ENCODE measurements around the gene APBB1IP.
A peak's percentile ranks its signal among the peaks of the same experiment; 100 is the strongest.
"Not testable (repeated sequence)": the region's sequence is repeated elsewhere in the genome, so short reads cannot be mapped to it uniquely, and the experiment has no call there.

The APBB1IP gene

DNA sequence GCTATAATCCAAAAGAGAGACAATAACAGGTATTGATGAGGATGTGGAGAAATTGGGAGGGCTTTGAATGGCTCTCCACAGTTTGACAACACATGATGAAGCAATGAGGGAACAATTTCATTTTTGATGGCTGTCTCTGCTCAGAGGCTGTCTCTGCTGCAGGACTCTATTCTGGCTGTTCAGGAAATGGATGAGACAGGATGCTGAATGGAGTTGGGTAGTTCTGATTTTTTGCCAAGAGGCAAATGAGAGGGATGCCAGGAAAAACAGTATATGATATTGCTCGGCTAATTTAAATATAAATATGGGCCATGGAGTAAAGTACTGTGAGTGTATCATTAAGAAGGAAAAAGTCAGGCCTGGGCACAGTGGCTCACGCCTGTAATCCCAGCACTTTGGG lies 16.8 kb downstream of the APBB1IP start:
- no peaks in the 10 kb centered on the region for H3K9me3 Mint-ChIP-seq (ENCODE audit: low read depth)
- peaks cover 77% of the 10 kb centered on the region for H3K4me1 Mint-ChIP-seq (ENCODE audit: low read depth)
- peaks cover 15% of the 10 kb centered on the region for H3K36me3 Mint-ChIP-seq
- H3K27ac Mint-ChIP-seq: peak overlapping the region; percentile 72
- no peak overlapping the region for H3K4me3 Mint-ChIP-seq
- no peaks in the 10 kb centered on the region for H3K27me3 Mint-ChIP-seq

DNA sequence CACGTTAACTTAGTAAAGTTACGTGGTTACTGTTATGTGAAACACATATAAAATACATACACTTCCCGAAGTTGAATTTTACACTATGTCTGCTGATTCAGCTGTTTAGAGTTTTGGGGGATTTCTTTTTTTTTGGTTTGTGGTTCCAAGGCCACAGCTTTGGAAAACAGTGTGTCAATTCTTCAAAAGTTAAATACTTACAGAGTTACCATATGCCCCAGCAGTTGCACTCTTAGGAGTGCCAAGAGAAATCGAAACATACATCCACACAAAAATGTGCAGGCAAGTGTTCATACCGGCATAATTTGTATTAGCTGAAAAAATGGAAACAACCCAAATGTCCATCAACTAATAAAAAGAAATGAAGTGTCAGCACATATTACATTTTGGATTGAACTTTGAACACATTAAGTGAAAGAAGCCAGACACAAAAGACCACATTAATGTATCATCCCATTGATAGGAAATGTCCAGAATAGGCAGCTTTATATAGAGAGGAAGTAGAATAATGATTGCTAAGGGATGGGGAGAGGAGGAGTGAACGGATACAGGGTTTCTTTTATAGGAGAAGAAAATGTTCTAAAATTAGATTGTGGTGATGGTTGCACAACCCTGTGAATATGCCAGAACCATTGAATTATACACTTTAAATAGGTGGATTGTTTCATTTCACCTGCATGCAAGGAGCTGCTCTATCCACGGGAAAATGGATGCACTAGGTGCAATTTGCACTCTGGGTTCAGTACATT lies 17.6 kb downstream of the APBB1IP start:
- peak overlapping the region; percentile 8 for H3K4me3 Mint-ChIP-seq
- H3K4me1 Mint-ChIP-seq (ENCODE audit: low read depth): peaks cover 77% of the 10 kb centered on the region
- H3K27ac Mint-ChIP-seq: peak overlapping the region; percentile 66
- H3K27me3 Mint-ChIP-seq: no peaks in the 10 kb centered on the region
- H3K9me3 Mint-ChIP-seq (ENCODE audit: low read depth): no peaks in the 10 kb centered on the region
- peaks cover 13% of the 10 kb centered on the region for H3K36me3 Mint-ChIP-seq

DNA sequence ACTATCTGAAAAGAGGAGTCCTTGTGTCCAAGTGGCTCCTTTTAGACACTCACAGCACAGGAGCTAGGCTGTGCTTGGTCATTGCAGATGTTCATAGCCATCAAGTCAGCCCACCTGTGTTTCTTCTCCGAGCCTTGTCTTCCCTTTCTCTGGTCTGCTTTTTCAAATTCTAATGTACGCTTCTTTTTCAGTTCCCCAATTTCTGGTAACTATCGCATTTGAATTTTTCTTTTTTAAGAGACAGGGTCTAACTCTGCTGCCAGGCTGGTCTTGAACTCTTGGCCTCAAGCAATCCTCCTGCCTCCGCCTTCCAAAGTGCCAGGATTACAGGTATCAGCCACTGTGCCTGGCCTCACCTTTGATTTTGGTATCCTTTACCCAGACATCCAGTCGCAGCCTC lies 18.9 kb downstream of the APBB1IP start:
- Mint-ChIP-seq H3K4me1 (ENCODE audit: low read depth) (peaks cover 74% of the 10 kb centered on the region), H3K27ac (peak overlapping the region; percentile 82), H3K9me3 (ENCODE audit: low read depth) (no peaks in the 10 kb centered on the region), H3K27me3 (no peaks in the 10 kb centered on the region), H3K36me3 (peaks cover 17% of the 10 kb centered on the region), H3K4me3 (peak overlapping the region; percentile 11)

DNA sequence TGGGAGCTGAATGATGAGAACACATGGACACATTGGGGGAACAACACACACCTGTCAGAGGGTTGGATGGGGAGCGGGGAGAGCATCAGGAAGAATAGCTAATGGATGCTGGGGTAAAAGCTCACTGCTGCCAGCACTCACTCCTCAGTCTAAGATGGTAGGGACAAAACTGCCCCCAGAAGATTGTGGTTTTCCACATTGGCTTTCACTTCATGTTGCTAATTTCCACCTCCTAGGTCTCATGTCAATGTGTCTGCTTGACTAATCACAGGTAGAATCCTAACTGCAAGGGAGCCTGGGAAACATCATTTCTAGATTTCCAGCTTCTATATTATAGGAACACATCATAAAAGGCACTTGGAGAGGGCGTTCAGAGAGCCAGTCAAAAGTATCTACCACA lies 22.6 kb downstream of the APBB1IP start:
- peak overlapping the region; percentile 24 for H3K27ac Mint-ChIP-seq
- no peaks in the 10 kb centered on the region for H3K27me3 Mint-ChIP-seq
- H3K4me1 Mint-ChIP-seq (ENCODE audit: low read depth): peaks cover 78% of the 10 kb centered on the region
- H3K4me3 Mint-ChIP-seq: no peak overlapping the region
- no peaks in the 10 kb centered on the region for H3K9me3 Mint-ChIP-seq (ENCODE audit: low read depth)
- peaks cover 24% of the 10 kb centered on the region for H3K36me3 Mint-ChIP-seq

DNA sequence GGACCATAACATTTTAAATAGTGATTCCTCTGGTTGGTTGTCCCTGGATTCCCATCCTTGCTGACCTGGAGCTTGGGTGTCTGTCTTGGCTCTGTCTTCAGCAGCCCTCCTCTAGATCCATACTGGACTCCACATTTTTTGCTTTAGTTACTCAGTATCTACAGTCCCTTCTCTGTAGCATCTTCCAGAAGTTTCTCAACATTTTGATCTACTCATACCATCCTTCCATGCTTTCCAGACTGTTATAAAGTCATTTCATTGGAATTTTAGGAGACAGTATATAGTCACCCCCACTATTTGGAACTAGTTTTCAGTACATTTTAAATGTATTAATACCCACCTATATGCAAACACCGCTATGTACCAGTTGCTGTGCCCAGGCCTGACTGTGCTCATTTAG lies 25.8 kb downstream of the APBB1IP start:
- Mint-ChIP-seq H3K9me3 (ENCODE audit: low read depth) (no peaks in the 10 kb centered on the region), H3K4me3 (no peak overlapping the region), H3K27ac (peak overlapping the region; percentile 91), H3K36me3 (peaks cover 26% of the 10 kb centered on the region), H3K4me1 (ENCODE audit: low read depth) (peaks cover 83% of the 10 kb centered on the region), H3K27me3 (no peaks in the 10 kb centered on the region)

DNA sequence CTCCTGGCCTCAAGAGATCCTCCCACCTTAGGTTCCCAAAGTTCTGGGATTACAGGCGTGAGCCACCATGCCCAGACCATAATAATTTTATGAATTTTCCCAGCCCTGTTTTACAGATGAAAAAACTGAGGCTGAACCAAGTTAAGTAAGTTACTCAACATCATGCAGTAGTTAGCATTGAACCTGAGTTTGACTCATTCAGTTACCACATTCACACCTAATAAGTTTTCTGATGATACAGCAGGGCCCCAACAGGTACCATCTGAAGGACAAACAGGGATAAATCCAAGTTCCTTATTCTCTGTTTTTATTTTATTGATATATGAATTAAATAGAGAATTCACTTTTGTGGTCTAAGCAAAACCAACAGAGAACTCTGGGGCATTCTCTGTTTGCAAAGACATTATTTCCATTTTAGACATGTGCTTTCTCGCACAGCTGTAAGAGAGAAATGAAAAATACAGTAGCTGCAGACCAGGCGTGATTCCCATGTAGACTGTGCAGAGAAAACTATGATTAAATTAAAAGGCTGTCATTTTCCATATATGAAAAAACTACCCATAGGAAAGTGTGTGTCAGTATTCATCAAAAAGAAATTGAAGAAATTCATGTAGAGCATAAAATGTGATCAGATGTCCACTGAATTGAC lies 26.6 kb downstream of the APBB1IP start:
- Mint-ChIP-seq H3K27ac (peak overlapping the region; percentile 91), H3K9me3 (ENCODE audit: low read depth) (no peaks in the 10 kb centered on the region), H3K4me1 (ENCODE audit: low read depth) (peaks cover 86% of the 10 kb centered on the region), H3K4me3 (no peak overlapping the region), H3K27me3 (no peaks in the 10 kb centered on the region), H3K36me3 (peaks cover 27% of the 10 kb centered on the region)

DNA sequence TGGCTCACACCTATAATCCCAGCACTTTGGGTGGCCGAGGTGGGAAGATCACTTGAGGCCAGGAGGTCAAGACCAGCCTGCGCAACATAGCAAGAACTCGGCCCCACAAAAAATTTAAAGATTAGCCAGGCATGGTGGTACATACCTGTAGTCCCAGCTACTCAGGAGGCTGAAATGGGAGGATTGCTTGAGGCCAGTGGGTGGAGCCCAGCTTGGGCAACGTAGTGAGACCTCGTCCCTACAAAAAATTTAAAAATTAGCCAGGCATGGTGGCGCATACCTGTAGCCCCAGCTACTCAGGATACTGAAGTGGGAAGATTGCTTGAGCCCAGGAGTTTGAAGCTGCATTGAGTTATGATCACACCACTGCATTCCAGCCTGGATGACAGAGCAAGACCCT lies 28.4 kb downstream of the APBB1IP start:
- Mint-ChIP-seq H3K36me3 (peaks cover 30% of the 10 kb centered on the region), H3K27ac (peak overlapping the region; percentile 89)
- not testable (repeated sequence) for H3K4me3 Mint-ChIP-seq

DNA sequence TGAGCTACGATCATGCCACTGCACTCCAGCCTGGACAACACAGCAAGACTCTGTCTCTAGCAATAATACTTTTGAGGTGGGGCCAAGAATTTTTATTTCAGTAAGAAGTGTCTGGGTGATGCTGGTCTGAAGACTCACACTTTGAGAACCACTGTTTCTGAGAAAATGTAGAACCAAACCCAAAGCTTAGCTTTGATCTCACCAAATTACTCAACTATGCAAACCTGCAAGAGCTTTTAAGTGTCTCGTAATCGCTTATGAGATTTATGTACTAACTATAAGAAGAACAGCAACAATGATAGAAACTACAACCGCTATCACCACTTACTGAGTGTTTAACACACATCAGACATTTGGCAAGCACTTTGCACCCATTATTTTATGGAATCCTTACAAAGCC lies 29.5 kb downstream of the APBB1IP start:
- Mint-ChIP-seq H3K4me1 (ENCODE audit: low read depth) (peaks cover 91% of the 10 kb centered on the region), H3K36me3 (peaks cover 26% of the 10 kb centered on the region), H3K27ac (peak overlapping the region; percentile 89), H3K4me3 (peak overlapping the region; percentile 58), H3K9me3 (ENCODE audit: low read depth) (no peaks in the 10 kb centered on the region), H3K27me3 (no peaks in the 10 kb centered on the region)

More for the DNA sequence above, 28.4 kb downstream of the APBB1IP start:
- H3K9me3 Mint-ChIP-seq (ENCODE audit: low read depth); H3K27me3 Mint-ChIP-seq: not testable (repeated sequence)
- peaks cover 91% of the 10 kb centered on the region for H3K4me1 Mint-ChIP-seq (ENCODE audit: low read depth)

DNA sequence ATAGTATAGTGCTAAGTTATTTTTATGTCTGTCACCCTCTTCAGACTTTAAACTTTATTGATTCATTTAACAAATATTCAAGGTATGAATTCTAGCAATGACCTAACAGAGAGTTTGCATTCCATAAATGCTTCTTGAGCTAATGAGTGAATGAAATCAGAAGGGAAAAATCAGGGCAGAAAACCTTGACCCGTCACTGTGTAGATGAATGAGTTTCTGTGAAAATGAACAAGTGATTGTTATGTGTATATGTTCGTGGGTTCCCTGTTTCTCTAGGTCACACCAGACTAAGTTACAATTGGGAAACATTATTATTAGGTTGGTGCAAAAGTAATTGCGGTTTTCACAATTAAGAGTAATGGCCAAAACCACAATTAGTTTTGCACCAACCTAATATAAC lies 30.1 kb downstream of the APBB1IP start:
- Mint-ChIP-seq H3K36me3 (peaks cover 22% of the 10 kb centered on the region), H3K27me3 (no peaks in the 10 kb centered on the region), H3K9me3 (ENCODE audit: low read depth) (no peaks in the 10 kb centered on the region), H3K4me3 (peak overlapping the region; percentile 41), H3K27ac (peak overlapping the region; percentile 30), H3K4me1 (ENCODE audit: low read depth) (peaks cover 92% of the 10 kb centered on the region)

DNA sequence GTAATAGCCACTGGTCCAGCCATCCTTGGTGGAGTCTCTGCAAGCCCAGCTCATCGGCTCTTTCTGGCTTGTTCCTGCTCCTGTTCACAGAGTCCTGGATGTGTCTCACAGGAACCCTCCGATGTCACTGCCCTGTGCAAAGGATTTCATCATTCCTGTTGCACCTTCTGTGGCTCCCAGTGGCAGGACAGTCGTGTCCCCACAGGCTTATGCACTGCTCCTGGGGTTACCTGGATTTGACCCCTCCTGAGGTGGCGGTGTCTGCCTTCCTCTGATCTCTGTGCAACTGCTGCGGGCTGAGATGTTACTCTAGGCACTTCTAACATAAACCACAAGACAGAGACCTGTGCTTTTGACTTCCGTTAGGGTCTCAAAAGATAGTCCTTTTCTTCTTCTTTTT lies 30.6 kb downstream of the APBB1IP start:
- H3K27me3 Mint-ChIP-seq: no peaks in the 10 kb centered on the region
- H3K4me1 Mint-ChIP-seq (ENCODE audit: low read depth): peaks cover 92% of the 10 kb centered on the region
- peaks cover 20% of the 10 kb centered on the region for H3K36me3 Mint-ChIP-seq
- no peaks in the 10 kb centered on the region for H3K9me3 Mint-ChIP-seq (ENCODE audit: low read depth)
- peak overlapping the region; percentile 94 for H3K27ac Mint-ChIP-seq
- peak overlapping the region; percentile 75 for H3K4me3 Mint-ChIP-seq

DNA sequence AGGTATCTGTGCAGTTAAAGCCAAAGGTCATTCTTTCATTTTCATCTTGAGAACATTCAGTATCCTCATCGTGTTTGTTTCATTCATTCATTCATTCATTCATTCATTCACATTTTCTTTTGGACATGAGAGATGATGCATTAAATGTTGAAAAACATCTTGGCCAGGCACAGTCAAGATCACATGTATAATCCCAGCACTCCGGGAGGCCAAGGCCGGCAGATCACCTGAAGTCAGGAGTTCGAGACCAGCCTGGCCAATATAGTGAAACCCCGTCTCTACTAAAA lies 34.3 kb downstream of the APBB1IP start:
- Mint-ChIP-seq H3K27me3 (no peaks in the 10 kb centered on the region), H3K4me3 (peak overlapping the region; percentile 65), H3K9me3 (ENCODE audit: low read depth) (no peaks in the 10 kb centered on the region), H3K36me3 (peaks cover 28% of the 10 kb centered on the region), H3K4me1 (ENCODE audit: low read depth) (peaks cover 88% of the 10 kb centered on the region), H3K27ac (peak overlapping the region; percentile 85)

DNA sequence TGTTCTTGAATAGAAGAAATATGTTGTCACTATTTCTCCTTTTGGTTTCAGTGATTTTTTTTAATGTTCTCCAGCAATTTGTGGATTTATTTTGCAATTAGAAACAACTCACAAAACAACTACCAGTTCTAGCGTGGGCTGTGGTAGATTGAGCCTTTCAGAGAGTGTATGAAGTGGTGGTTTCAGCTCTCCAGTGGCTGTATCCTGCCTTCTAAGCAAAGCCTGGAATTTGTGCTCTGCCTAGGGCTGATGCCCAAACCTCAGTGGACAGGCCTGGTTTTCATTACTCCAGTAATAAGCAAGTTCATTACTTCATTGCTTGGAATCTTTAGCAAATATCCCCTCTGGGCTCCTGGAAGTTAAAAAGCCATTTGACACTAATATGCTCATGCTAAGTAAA lies 35.9 kb downstream of the APBB1IP start:
- Mint-ChIP-seq H3K36me3 (peaks cover 30% of the 10 kb centered on the region), H3K27ac (peak overlapping the region; percentile 94), H3K4me1 (ENCODE audit: low read depth) (peaks cover 87% of the 10 kb centered on the region), H3K27me3 (no peaks in the 10 kb centered on the region), H3K4me3 (no peak overlapping the region), H3K9me3 (ENCODE audit: low read depth) (no peaks in the 10 kb centered on the region)

DNA sequence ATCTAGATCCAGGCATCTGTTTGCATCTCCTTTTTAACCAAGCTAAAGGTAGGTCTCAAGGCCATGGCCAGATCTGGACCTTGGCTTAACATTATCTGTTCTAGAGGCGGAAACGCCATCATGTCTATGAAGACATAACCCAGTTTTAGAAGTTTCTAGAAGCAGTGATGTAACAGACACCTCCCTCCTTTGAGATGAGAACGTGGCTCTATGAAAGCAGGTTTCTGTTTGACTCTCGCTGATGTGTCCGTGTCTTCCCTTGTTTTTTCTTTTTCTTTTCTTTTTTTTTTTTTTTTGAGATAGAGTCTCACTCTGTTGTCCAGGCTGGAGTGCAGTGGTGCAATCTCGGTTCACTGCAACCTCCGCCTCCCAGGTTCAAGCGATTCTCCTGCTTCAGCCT lies 36.7 kb downstream of the APBB1IP start:
- Mint-ChIP-seq H3K36me3 (peaks cover 30% of the 10 kb centered on the region), H3K27ac (peak overlapping the region; percentile 94), H3K4me3 (peak overlapping the region; percentile 80), H3K4me1 (ENCODE audit: low read depth) (peaks cover 87% of the 10 kb centered on the region)
- not testable (repeated sequence) for H3K27me3 Mint-ChIP-seq; H3K9me3 Mint-ChIP-seq (ENCODE audit: low read depth)

DNA sequence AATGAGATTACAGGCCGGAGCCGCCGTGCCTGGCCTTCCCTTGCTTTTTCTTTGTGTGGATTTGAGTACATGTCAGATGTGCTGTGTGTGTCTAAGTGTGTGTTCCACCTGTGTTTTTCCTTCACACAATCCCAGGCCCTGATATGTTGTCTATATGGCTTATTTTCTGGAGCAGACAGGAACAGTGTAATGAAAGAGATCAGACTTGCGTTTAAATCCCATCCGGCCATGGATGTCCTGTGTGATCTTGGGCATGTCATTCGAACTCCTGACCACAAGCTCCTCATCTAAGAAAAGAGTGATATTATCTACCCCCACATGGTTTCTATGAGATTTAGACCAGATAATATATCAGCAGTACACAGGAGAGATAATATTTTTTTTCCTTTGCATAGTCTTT lies 37.2 kb downstream of the APBB1IP start:
- Mint-ChIP-seq H3K27ac (peak overlapping the region; percentile 94), H3K36me3 (peaks cover 32% of the 10 kb centered on the region), H3K9me3 (ENCODE audit: low read depth) (no peaks in the 10 kb centered on the region), H3K27me3 (no peaks in the 10 kb centered on the region), H3K4me1 (ENCODE audit: low read depth) (peaks cover 87% of the 10 kb centered on the region), H3K4me3 (peak overlapping the region; percentile 80)

DNA sequence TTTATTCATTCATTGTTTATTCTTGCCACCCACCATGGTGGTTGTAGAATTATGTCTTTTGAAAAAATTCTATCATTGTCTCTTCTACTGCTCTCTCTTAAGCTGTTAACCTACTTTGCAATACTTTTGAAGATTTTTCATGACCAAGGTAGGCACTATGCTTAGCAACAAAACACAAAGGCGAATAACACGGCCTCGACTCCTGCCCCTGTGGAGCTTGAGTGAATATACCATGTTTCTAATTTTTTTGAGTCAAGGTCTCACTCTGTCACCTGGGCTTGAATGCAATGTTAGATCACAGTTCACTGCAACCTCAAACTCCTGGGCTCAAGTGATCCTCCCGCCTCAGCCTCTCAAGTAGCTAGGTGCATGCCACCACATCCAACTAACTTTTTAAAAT lies 39.4 kb downstream of the APBB1IP start:
- H3K4me1 Mint-ChIP-seq (ENCODE audit: low read depth): peaks cover 82% of the 10 kb centered on the region
- no peaks in the 10 kb centered on the region for H3K9me3 Mint-ChIP-seq (ENCODE audit: low read depth)
- H3K36me3 Mint-ChIP-seq: peaks cover 24% of the 10 kb centered on the region
- H3K27me3 Mint-ChIP-seq: no peaks in the 10 kb centered on the region
- peak overlapping the region; percentile 52 for H3K4me3 Mint-ChIP-seq
- peak overlapping the region; percentile 95 for H3K27ac Mint-ChIP-seq

DNA sequence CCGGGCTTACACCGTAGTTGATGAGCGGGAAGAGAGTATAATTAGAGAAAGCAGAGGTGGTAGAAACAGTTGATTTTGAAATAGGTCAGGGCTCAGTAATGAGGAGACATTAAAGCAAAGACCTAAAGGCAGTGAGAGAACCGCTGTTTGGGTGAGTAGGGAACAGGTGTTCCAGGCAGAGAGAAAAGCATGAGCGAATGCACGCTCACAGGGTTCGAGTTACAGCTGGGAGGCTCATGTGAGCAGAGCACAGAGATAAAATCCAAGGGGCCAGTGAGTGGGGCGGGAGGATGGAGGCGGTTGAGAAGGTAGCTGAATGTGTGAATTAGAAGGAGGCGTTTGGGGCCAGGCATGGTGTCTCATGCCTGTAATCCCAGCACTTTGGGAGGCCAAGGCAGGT lies 39.9 kb downstream of the APBB1IP start:
- no peaks in the 10 kb centered on the region for H3K9me3 Mint-ChIP-seq (ENCODE audit: low read depth)
- no peaks in the 10 kb centered on the region for H3K27me3 Mint-ChIP-seq
- peak overlapping the region; percentile 95 for H3K27ac Mint-ChIP-seq
- H3K4me3 Mint-ChIP-seq: peak overlapping the region; percentile 52
- H3K4me1 Mint-ChIP-seq (ENCODE audit: low read depth): peaks cover 82% of the 10 kb centered on the region
- H3K36me3 Mint-ChIP-seq: peaks cover 24% of the 10 kb centered on the region
